Fibroblast of the aortic adventitia (primary cell): ENCODE results near the gene C1QTNF2. TPM values are rescaled to one million over a fixed set of nuclear protein-coding genes. Genes with fewer than 3 reads are reported as not detected.
A peak's percentile ranks its signal among the peaks of the same experiment; 100 is the strongest.

Experiments
- DNase-seq: peaks from one replicate; pipeline ENCODE4 v3.0.0-alpha.2; 2010; ENCODE audit warnings: low read depth
- H3K4me3 ChIP-seq: 2 replicates; pipeline ENCODE4 v1.5.1; 2011; ENCODE audit warnings: low read depth, mild to moderate bottlenecking, control low read depth, low read length, moderate library complexity
- CTCF ChIP-seq: IDR thresholded peaks from 2 replicates; pipeline ENCODE4 v1.5.1; 2011; ENCODE audit warnings: mild to moderate bottlenecking, low read length, control low read depth, inconsistent platforms; ENCODE audit not compliant: insufficient read depth
- total RNA-seq: library from RNA; depleted of rRNA; stranded (reverse); fragments of >200 nt; gene quantifications from 2 replicates; pipeline ENCODE4 v1.2.3, GENCODE V29; 2012; ENCODE audit warnings: low replicate concordance

C1QTNF2 gene
- total RNA-seq, 1 donor, result 2.0 TPM

GRCh38 chr5:160311491-160312133, 58.8 kb downstream of the C1QTNF2 start:
- DNase-seq, result no peak
- peak overlapping the region; percentile 53 for H3K4me3 ChIP-seq
- TF ChIP-seq CTCF, result no peak

GRCh38 chr5:160310552-160311295, 59.7 kb downstream of the C1QTNF2 start:
- no peak overlapping the region for H3K4me3 ChIP-seq
- DNase-seq, result no peak
- TF ChIP-seq CTCF, result no peak

GRCh38 chr5:160310140-160310539, 60.3 kb downstream of the C1QTNF2 start:
- no peak for TF ChIP-seq CTCF
- DNase-seq, result no peak
- H3K4me3 ChIP-seq, result no peak overlapping the region

- no peak overlapping the region for H3K4me3 ChIP-seq
- no peak for DNase-seq
- no peak for TF ChIP-seq CTCF
These were observed 63.7 kb downstream of the C1QTNF2 start for GRCh38 chr5:160306696-160307095.

GRCh38 chr5:160305319-160305718, 65.1 kb downstream of the C1QTNF2 start:
- H3K4me3 ChIP-seq, result no peak overlapping the region
- no peak for DNase-seq
- no peak for TF ChIP-seq CTCF

- H3K4me3 ChIP-seq, result no peak overlapping the region
- DNase-seq, result no peak
- TF ChIP-seq CTCF, result no peak
These were observed 66.7 kb downstream of the C1QTNF2 start for GRCh38 chr5:160303690-160304089.

GRCh38 chr5:160298189-160298588, 72.2 kb downstream of the C1QTNF2 start:
- no peak for TF ChIP-seq CTCF
- no peak for DNase-seq
- no peak overlapping the region for H3K4me3 ChIP-seq
